SK-N-MC (cell line): ENCODE data around the gene CILP.

Experiments
- EZH2 ChIP-seq: fragments of 200-600 bp; sonication (generic); IDR thresholded peaks from one replicate; pipeline ENCODE4 v1.6.1; 2017; ENCODE audit warnings: antibody characterized with exemption
- FOXP2 ChIP-seq: optimal IDR thresholded peaks from 2 replicates; pipeline ENCODE3; 2011; ENCODE audit warnings: mild to moderate bottlenecking, moderate library complexity; ENCODE audit not compliant: insufficient read depth; ENCODE audit errors: extremely low read length, control extremely low read depth
- POLR2AphosphoS5 ChIP-seq: IDR thresholded peaks from 2 replicates; pipeline ENCODE4 v1.6.1; 2012; ENCODE audit warnings: mild to moderate bottlenecking, low read depth, low read length, borderline replicate concordance

- no peak for TF ChIP-seq POLR2AphosphoS5
- no peak for TF ChIP-seq EZH2
- TF ChIP-seq FOXP2: no peak
Observed at GRCh38 chr15:65163041-65163440, 48.2 kb downstream of the CILP start.
